T-cell (primary cell): Measurements from ENCODE around the gene RAB34. TPM values are rescaled to one million over a fixed set of nuclear protein-coding genes. Genes with fewer than 3 reads are reported as not detected.

Source experiments
- ATAC-seq, 4 experiments: fragments of 200-7000 bp in 3 of 4; fragments of 150-1000 bp in 1 of 4; cut with Tn5 transposase; replicated peaks in 1 of 4; 1 replicate in 3 of 4; 2 replicates in 1 of 4; pipeline ENCODE4 v1.10.0; 2021; ENCODE audit warnings: moderate library complexity in 3 of 4, mild to moderate bottlenecking in 2 of 4, moderate number of reproducible peaks in 1 of 4
- CTCF ChIA-PET, 2 donors: fragments of 300-600 bp; sonication (Branson Sonifier 250); formaldehyde crosslinking; loops; one replicate each; lab custom pipeline; 2022; ENCODE audit warnings: antibody characterized with exemption in 2 of 2; lab: Charles Lee
- POLR2A ChIA-PET, 2 donors: fragments of 300-600 bp; sonication (Branson Sonifier 250); formaldehyde crosslinking; loops; one replicate each; lab custom pipeline; 2022; ENCODE audit warnings: antibody characterized with exemption in 2 of 2; lab: Charles Lee
- DNase-seq, 35 experiments: peaks; one replicate each; pipeline versions ENCODE4 v3.0.0 to v3.0.0-alpha.2; 2013 to 2023
- H3K27ac ChIP-seq: one replicate; pipeline ENCODE4 v1.5.1; 2013; ENCODE audit warnings: low read length
- H3K27me3 ChIP-seq, 2 experiments: replicated peaks in 1 of 2; 1 replicate in 1 of 2; 2 replicates in 1 of 2; pipeline versions ENCODE4 v1.6.1 to v1.7.0; 2013; ENCODE audit warnings: low read length in 1 of 2, mixed read lengths in 1 of 2; ENCODE audit not compliant: control insufficient read depth in 2 of 2, insufficient read depth in 2 of 2; ENCODE audit errors: extremely low read depth in 1 of 2
- H3K36me3 ChIP-seq, 2 donors: 1 replicate in 1 of 2; 2 replicates in 1 of 2; pipeline versions ENCODE4 v1.6.1 to v1.7.0; 2013; ENCODE audit warnings: low read length in 1 of 2; ENCODE audit not compliant: control insufficient read depth in 2 of 2, insufficient read depth in 1 of 2; ENCODE audit errors: extremely low read depth in 1 of 2
- H3K4me1 ChIP-seq, 2 experiments: 1 replicate in 1 of 2; 2 replicates in 1 of 2; pipeline versions ENCODE4 v1.6.1 to v1.7.0; 2013; ENCODE audit warnings: low read length in 2 of 2, mixed read lengths in 1 of 2; ENCODE audit not compliant: insufficient read depth in 2 of 2, control insufficient read depth in 1 of 2; ENCODE audit errors: extremely low read depth in 1 of 2
- H3K4me3 ChIP-seq, 2 donors: 1 replicate in 1 of 2; 2 replicates in 1 of 2; pipeline versions ENCODE4 v1.5.1 to v1.7.0; 2013; ENCODE audit warnings: mild to moderate bottlenecking in 2 of 2, low read length in 1 of 2, moderate library complexity in 1 of 2; ENCODE audit not compliant: control insufficient read depth in 1 of 2; ENCODE audit errors: extremely low read depth in 1 of 2
- H3K9me3 ChIP-seq: 2 replicates; pipeline ENCODE4 v1.7.0; 2013
- H3K27ac Mint-ChIP-seq, 2 donors: one replicate each; pipeline ENCODE4 v1.8.0; 2020 to 2021; ENCODE audit warnings: mild to moderate bottlenecking in 2 of 2, mixed read lengths in 2 of 2
- H3K27me3 Mint-ChIP-seq, 2 donors: one replicate each; pipeline ENCODE4 v1.8.0; 2021 to 2022; ENCODE audit warnings: mixed read lengths in 2 of 2
- H3K36me3 Mint-ChIP-seq: one replicate; pipeline ENCODE4 v1.8.0; 2021; ENCODE audit warnings: mixed read lengths
- H3K4me1 Mint-ChIP-seq, 3 donors: one replicate each; pipeline ENCODE4 v1.8.0; 2020 to 2022; ENCODE audit warnings: mixed read lengths in 3 of 3, mild to moderate bottlenecking in 1 of 3
- H3K4me3 Mint-ChIP-seq, 3 donors: one replicate each; pipeline ENCODE4 v1.8.0; 2020 to 2022; ENCODE audit warnings: mild to moderate bottlenecking in 3 of 3, mixed read lengths in 3 of 3, moderate library complexity in 3 of 3
- H3K9me3 Mint-ChIP-seq, 3 donors: one replicate each; pipeline ENCODE4 v1.8.0; 2020 to 2022; ENCODE audit warnings: mixed read lengths in 3 of 3
- WGBS: methylation state at CpG from one replicate; pipeline ENCODE4 v1.1.5; 2013; ENCODE audit warnings: missing lambda C conversion rate; ENCODE audit not compliant: insufficient coverage; 5-methylcytosine and 5-hydroxymethylcytosine counted together
- total RNA-seq, 35 experiments: library from RNA in 6 of 35; stranded (reverse) in 6 of 35; fragments of 120-200 nt in 1 of 35; gene quantifications; one replicate each; pipeline versions ENCODE4 v1.2.1 to v1.2.4 and lab custom pipeline; 2013 to 2026

RAB34 gene
- total RNA-seq, 5 donors from 2014 or later (not counting 1 experiment from before 2014, with no cell fraction given), result 7.6 to 82.8 (median 11.0) TPM

DNA sequence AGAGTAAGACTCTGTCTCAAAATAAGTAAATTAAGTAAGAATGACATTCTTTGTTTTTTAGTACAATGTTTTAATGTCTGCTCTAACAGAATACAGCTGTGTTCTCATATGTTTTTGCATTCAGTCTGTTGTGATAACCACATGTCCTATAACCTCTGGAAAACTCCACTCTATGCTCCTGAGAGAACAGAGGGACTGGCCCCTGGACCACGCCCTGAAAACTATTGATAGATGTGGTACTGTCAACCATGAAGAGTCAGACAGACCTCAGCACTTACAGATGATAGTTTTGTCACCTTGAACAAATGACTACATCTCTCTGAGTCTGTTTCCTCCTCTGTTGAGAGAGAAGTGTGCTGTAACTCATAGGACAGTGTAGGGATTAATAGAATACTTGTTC is 47.8 kb downstream of the RAB34 start:
- peaks cover 24 to 39% (median 26%) of the 10 kb centered on the region in 3 donors for H3K4me1 Mint-ChIP-seq
- POLR2A ChIA-PET, result no interaction called here
- WGBS, result 100% methylated on average over 1 of the region's 1 CpG
- ATAC-seq (no peak), DNase-seq (no peak)
- Histone ChIP-seq H3K9me3 (no peaks in the 10 kb centered on the region), H3K4me1 (peaks cover under 1 to 17% of the 10 kb centered on the region in 2 experiments), H3K27me3 (no peaks in the 10 kb centered on the region), H3K4me3 (no peak overlapping the region), H3K36me3 (peaks cover 3 to 73% of the 10 kb centered on the region in 2 donors), H3K27ac (no peak overlapping the region)
- no peaks in the 10 kb centered on the region for H3K9me3 Mint-ChIP-seq
- CTCF ChIA-PET, result interaction anchor here in 1 of 2 donors (0.6 kb wide), 1 partner anchor 23 kb away, joined by 3 read pairs; no protein-coding TSS in a partner anchor
- no peaks in the 10 kb centered on the region for H3K27me3 Mint-ChIP-seq
- peaks cover 60% of the 10 kb centered on the region for H3K36me3 Mint-ChIP-seq
- H3K27ac Mint-ChIP-seq, result no peak overlapping the region
- no peak overlapping the region for H3K4me3 Mint-ChIP-seq

DNA sequence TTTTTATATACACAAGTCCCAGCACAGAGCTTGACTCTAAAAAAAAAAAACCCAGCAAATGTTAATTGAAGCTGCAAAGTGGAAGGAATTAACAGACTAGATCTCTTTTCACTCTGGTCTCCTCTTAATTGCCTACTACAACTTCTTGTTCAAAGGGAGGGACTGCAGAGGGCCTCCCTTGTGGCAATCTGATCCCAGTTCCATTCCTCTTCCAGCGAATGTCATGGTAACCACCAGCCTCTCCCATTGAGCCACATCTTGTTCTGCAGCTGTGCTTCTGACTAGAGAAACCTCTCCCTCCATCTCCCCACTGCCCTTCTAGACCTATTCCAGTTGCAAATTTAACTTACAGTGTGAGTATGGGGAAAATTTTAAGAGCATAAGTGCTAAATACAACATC is 49.8 kb downstream of the RAB34 start:
- Mint-ChIP-seq H3K4me3 (no peak overlapping the region), H3K27me3 (no peaks in the 10 kb centered on the region), H3K36me3 (peaks cover 44% of the 10 kb centered on the region), H3K4me1 (peaks cover 44 to 59% (median 45%) of the 10 kb centered on the region in 3 donors), H3K9me3 (no peaks in the 10 kb centered on the region), H3K27ac (no peak overlapping the region)
- Histone ChIP-seq H3K27ac (no peak overlapping the region), H3K4me1 (peaks cover 13 to 23% of the 10 kb centered on the region in 2 experiments), H3K36me3 (peaks cover 0 to 54% of the 10 kb centered on the region in 2 donors), H3K9me3 (no peaks in the 10 kb centered on the region), H3K27me3 (no peaks in the 10 kb centered on the region), H3K4me3 (no peak overlapping the region)
- ChIA-PET CTCF (interaction anchor here in 1 of 2 donors (0.5 kb wide), 1 partner anchor 33 kb away, joined by 5 read pairs; no protein-coding TSS in a partner anchor), POLR2A (interaction anchor here in 1 of 2 donors (1.1 kb wide), 1 partner anchor 23 kb away, joined by 3 read pairs; the partner anchor contains the start of gene BLTP2)
- DNase-seq (no peak), ATAC-seq (no peak)
- 80% methylated on average over 1 of the region's 1 CpG for WGBS

DNA sequence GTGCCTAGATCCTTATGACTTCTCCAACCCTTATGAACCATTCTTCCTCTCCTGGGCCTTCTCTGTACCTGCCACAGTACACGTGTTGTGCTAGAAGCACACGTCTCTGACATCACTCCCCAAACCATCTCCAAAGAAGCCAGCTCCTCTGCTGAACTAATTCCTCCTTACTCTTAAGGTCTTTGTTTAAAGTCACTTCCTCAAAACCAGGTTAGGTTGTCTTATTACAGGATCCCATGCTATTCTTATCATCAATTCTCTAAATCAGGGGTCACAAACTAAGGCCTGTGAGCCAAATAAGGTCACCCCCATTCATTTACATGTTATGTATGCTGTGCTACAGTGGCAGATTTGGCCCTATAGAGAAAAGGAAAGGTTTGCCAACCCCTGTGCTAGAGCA is 51.7 kb downstream of the RAB34 start:
- H3K4me3 Mint-ChIP-seq, result no peak overlapping the region
- Histone ChIP-seq H3K27ac (no peak overlapping the region), H3K27me3 (no peaks in the 10 kb centered on the region), H3K4me1 (peaks cover 22 to 34% of the 10 kb centered on the region in 2 experiments), H3K9me3 (no peaks in the 10 kb centered on the region), H3K4me3 (no peak overlapping the region), H3K36me3 (peaks cover 0 to 36% of the 10 kb centered on the region in 2 donors)
- H3K36me3 Mint-ChIP-seq, result peaks cover 36% of the 10 kb centered on the region
- H3K27me3 Mint-ChIP-seq, result no peaks in the 10 kb centered on the region
- no peak overlapping the region for H3K27ac Mint-ChIP-seq
- H3K9me3 Mint-ChIP-seq, result no peaks in the 10 kb centered on the region
- H3K4me1 Mint-ChIP-seq, result peaks cover 58 to 68% (median 60%) of the 10 kb centered on the region in 3 donors
- DNase-seq, result no peak
- no peak for ATAC-seq
- ChIA-PET CTCF (no interaction called here), POLR2A (interaction anchor here in 1 of 2 donors (1.0 kb wide), 1 partner anchor 14 kb away, joined by 3 read pairs; no protein-coding TSS in a partner anchor)
- WGBS, result 86% methylated on average over 2 of the region's 2 CpGs

Other genes with a start within 250 kb of the RAB34 start
- not detected for gene SLC13A2, start 244.2 kb downstream of the RAB34 start, total RNA-seq
- gene FOXN1, start 211.5 kb downstream of the RAB34 start, total RNA-seq, result not detected
- gene UNC119, start 165.2 kb downstream of the RAB34 start, total RNA-seq, result 10 to 100 TPM; 37.7 to 51.7 (median 44.5) TPM
- 10 to 100 TPM; 54.9 to 63.0 (median 60.9) TPM for gene PIGS, start 146.3 kb downstream of the RAB34 start, total RNA-seq
- gene ALDOC, start 141.0 kb downstream of the RAB34 start, total RNA-seq, result 10 to 100 TPM; 27.0 to 31.0 (median 28.4) TPM
- gene SPAG5, start 118.8 kb downstream of the RAB34 start, total RNA-seq, result 10 to 100 TPM in 3 of 5 donors, 1 to 10 TPM in 2; 7.7 to 26.5 (median 10.3) TPM
- gene RSKR, start 103.7 kb downstream of the RAB34 start, total RNA-seq, result 10 to 100 TPM; 14.2 to 26.1 (median 21.9) TPM
- gene BLTP2, start 72.7 kb downstream of the RAB34 start, total RNA-seq, result 100 to 1,000 TPM; 129 to 156 (median 138) TPM
- 10 to 100 TPM; 25.3 to 45.8 (median 43.9) TPM for gene SDF2, start 56.0 kb downstream of the RAB34 start, total RNA-seq
- 100 to 1,000 TPM in 2 of 5 donors, 10 to 100 TPM in 3; 89.2 to 129 (median 95.7) TPM for gene SUPT6H, start 55.7 kb downstream of the RAB34 start, total RNA-seq
- gene PROCA1, start 6.0 kb downstream of the RAB34 start, total RNA-seq, result 10 to 100 TPM in 3 of 5 donors, 1 to 10 TPM in 2; 5.6 to 11.6 (median 10.2) TPM
- 1,000 to 10,000 TPM; 2,927 to 3,276 (median 3,036) TPM for gene RPL23A, start 2.1 kb upstream of the RAB34 start, total RNA-seq
- 1 to 10 TPM in 4 of 5 donors, not detected in 1; 1.2 to 1.8 (median 1.3) TPM for gene TLCD1, start 8.4 kb upstream of the RAB34 start, total RNA-seq
- gene NEK8, start 10.9 kb upstream of the RAB34 start, total RNA-seq, result 10 to 100 TPM in 3 of 5 donors, 1 to 10 TPM in 2; 7.7 to 13.6 (median 12.7) TPM
- 100 to 1,000 TPM in 2 of 5 donors, 10 to 100 TPM in 3; 37.5 to 226 (median 42.5) TPM for gene TRAF4, start 26.1 kb upstream of the RAB34 start, total RNA-seq
- gene FAM222B, start 124.9 kb upstream of the RAB34 start, total RNA-seq, result 10 to 100 TPM; 17.6 to 23.4 (median 23.3) TPM
- gene ERAL1, start 137.1 kb upstream of the RAB34 start, total RNA-seq, result 10 to 100 TPM; 18.9 to 33.7 (median 29.0) TPM
- gene FLOT2, start 179.9 kb upstream of the RAB34 start, total RNA-seq, result 100 to 1,000 TPM; 138 to 256 (median 235) TPM
- 10 to 100 TPM; 23.1 to 44.9 (median 39.7) TPM for gene DHRS13, start 185.2 kb upstream of the RAB34 start, total RNA-seq
- gene PHF12, start 233.7 kb upstream of the RAB34 start, total RNA-seq, result 100 to 1,000 TPM; 121 to 176 (median 123) TPM